Keratinocyte (primary cell): Measurements from ENCODE around the gene VCX3B. TPM values are rescaled to one million over a fixed set of nuclear protein-coding genes. Genes with fewer than 3 reads are reported as not detected.
"Not testable (repeated sequence)": the region's sequence is repeated elsewhere in the genome, so short reads cannot be mapped to it uniquely, and the experiment has no call there.

Experiments used
- DNase-seq: peaks from one replicate; pipeline ENCODE4 v3.0.0-alpha.2; 2011; ENCODE audit warnings: low read depth, missing footprints, low spot score
- FAIRE-seq: peaks from 2 replicates; lab custom pipeline; 2011; peaks lifted over from hg19 to GRCh38; lab: Jason Lieb, UNC
- H2AFZ ChIP-seq: 2 replicates; pipeline ENCODE4 v1.6.0; 2012; ENCODE audit warnings: low read length, control low read depth, inconsistent platforms; ENCODE audit not compliant: control insufficient read depth
- H3K27ac ChIP-seq: 2 replicates; pipeline ENCODE4 v1.5.1; 2011; ENCODE audit warnings: low read length; ENCODE audit not compliant: control insufficient read depth, insufficient read depth
- H3K27me3 ChIP-seq: 3 replicates; pipeline ENCODE4 v1.6.0; 2011; ENCODE audit warnings: low read length; ENCODE audit not compliant: control insufficient read depth, insufficient read depth; ENCODE audit errors: extremely low read depth
- H3K36me3 ChIP-seq, 2 experiments: 2 replicates in 1 of 2; 3 replicates in 1 of 2; pipeline ENCODE4 v1.5.1; 2011; ENCODE audit warnings: low read length in 2 of 2, mild to moderate bottlenecking in 1 of 2; ENCODE audit not compliant: control insufficient read depth in 2 of 2, insufficient read depth in 2 of 2; ENCODE audit errors: extremely low read depth in 1 of 2
- H3K4me1 ChIP-seq: 3 replicates; pipeline ENCODE4 v1.5.1; 2011; ENCODE audit warnings: low read length; ENCODE audit not compliant: control insufficient read depth, insufficient read depth; ENCODE audit errors: extremely low read depth
- H3K4me2 ChIP-seq: 3 replicates; pipeline ENCODE4 v1.6.0; 2011; ENCODE audit warnings: low read depth, low read length; ENCODE audit not compliant: control insufficient read depth, insufficient read depth; ENCODE audit errors: extremely low read depth
- H3K4me3 ChIP-seq, 3 experiments: fragments of 200-600 bp in 1 of 3; sonication (generic) in 1 of 3; 2 replicates in 2 of 3; 3 replicates in 1 of 3; pipeline ENCODE4 v1.5.1; 2011 to 2016; ENCODE audit warnings: low read length in 3 of 3, mild to moderate bottlenecking in 3 of 3, control low read depth in 2 of 3, inconsistent platforms in 1 of 3, low read depth in 1 of 3, mixed read lengths in 1 of 3, mixed run types in 1 of 3, moderate library complexity in 1 of 3; ENCODE audit not compliant: control insufficient read depth in 2 of 3, insufficient read depth in 2 of 3; ENCODE audit errors: extremely low read depth in 1 of 3
- H3K79me2 ChIP-seq: 2 replicates; pipeline ENCODE4 v1.6.0; 2012; ENCODE audit warnings: low read length; ENCODE audit not compliant: control insufficient read depth, insufficient read depth
- H3K9ac ChIP-seq: 3 replicates; pipeline ENCODE4 v1.6.0; 2011; ENCODE audit warnings: low read length; ENCODE audit not compliant: control insufficient read depth, insufficient read depth; ENCODE audit errors: extremely low read depth
- H3K9me1 ChIP-seq: 3 replicates; pipeline ENCODE4 v1.6.0; 2011; ENCODE audit warnings: low read length; ENCODE audit not compliant: control insufficient read depth, insufficient read depth; ENCODE audit errors: extremely low read depth
- H3K9me3 ChIP-seq: 2 replicates; pipeline ENCODE4 v1.5.1; 2012; ENCODE audit warnings: low read depth, low read length; ENCODE audit not compliant: control insufficient read depth
- H4K20me1 ChIP-seq: 3 replicates; pipeline ENCODE4 v1.6.0; 2011; ENCODE audit warnings: low read length; ENCODE audit not compliant: control insufficient read depth, insufficient read depth; ENCODE audit errors: extremely low read depth
- EZH2 ChIP-seq: IDR thresholded peaks from one replicate; pipeline ENCODE4 v1.6.1; 2012; ENCODE audit warnings: inconsistent platforms, mild to moderate bottlenecking, low read length, moderate library complexity
- dilution Hi-C: fragments of 300-500 bp; cut with MboI; formaldehyde crosslinking; loops from one replicate; pipeline ENCODE4 v1.7.0; 2020; ENCODE audit warnings: low sequenced_read_pairs; ENCODE audit not compliant: extremely low pct_ligation_motif_present
- polyA plus RNA-seq, 5 experiments: library from polyadenylated mRNA; depleted of rRNA in 3 of 5; stranded (reverse) in 3 of 5; stranded (forward) in 1 of 5; unstranded in 1 of 5; fragments of >200 nt; gene quantifications; 1 replicate in 1 of 5; 2 replicates in 3 of 5; 3 replicates in 1 of 5; pipeline versions ENCODE4 v1.2.1 to v1.2.3, GENCODE V29; 2011 to 2012; ENCODE audit warnings: missing spikeins in 2 of 5, low read depth in 1 of 5, low replicate concordance in 1 of 5
- TF ChIP-seq, protein P1 (sequence below), 3 experiments: IDR thresholded peaks in 1 of 3; conservative IDR thresholded peaks in 1 of 3; optimal IDR thresholded peaks in 1 of 3; 2 replicates in 2 of 3; 3 replicates in 1 of 3; pipeline versions ENCODE3 to v1.5.1; 2011; ENCODE audit warnings: low read length in 3 of 3, mild to moderate bottlenecking in 3 of 3, moderate library complexity in 2 of 3, control low read depth in 1 of 3, inconsistent platforms in 1 of 3; ENCODE audit not compliant: insufficient read depth in 2 of 3; ENCODE audit errors: extremely low read depth in 1 of 3

Gene VCX3B
- polyA plus RNA-seq, 1 donor (not counting 4 experiments of a cell fraction or from before 2014, with no cell fraction given) = not detected

DNA sequence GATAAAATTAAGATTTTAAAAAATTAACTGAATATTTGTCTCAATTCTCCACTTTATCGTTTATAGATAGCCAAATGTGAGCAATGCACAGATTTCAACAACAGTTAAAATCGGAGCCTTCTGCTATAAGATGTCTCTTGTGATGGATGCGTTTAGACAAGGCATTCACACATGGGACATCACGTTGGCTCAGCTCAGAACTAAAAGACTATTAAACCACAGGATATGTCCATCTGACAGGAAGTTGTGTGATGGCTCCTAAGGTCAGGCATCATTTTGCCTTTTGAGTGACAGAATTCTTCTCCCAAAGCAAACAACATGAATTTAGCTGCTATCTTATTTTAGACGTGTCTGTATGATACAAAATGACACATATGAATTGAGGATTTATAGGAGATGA lies 17.3 kb upstream of the VCX3B start:
- FAIRE-seq = no peak
- no peak overlapping the region for H3K4me3 ChIP-seq
- H2AFZ ChIP-seq = no peak overlapping the region
- no peaks in the 10 kb centered on the region for H3K27me3 ChIP-seq
- no peaks in the 10 kb centered on the region for H3K79me2 ChIP-seq
- H3K9ac ChIP-seq = no peak overlapping the region
- no peaks in the 10 kb centered on the region for H3K9me3 ChIP-seq
- no peak for DNase-seq
- no peaks in the 10 kb centered on the region for H3K4me1 ChIP-seq
- H3K36me3 ChIP-seq = no peaks in the 10 kb centered on the region
- H3K9me1 ChIP-seq = no peaks in the 10 kb centered on the region
- H3K27ac ChIP-seq = no peak overlapping the region
- no peaks in the 10 kb centered on the region for H4K20me1 ChIP-seq
- H3K4me2 ChIP-seq = no peak overlapping the region
- TF ChIP-seq, protein P1, sequence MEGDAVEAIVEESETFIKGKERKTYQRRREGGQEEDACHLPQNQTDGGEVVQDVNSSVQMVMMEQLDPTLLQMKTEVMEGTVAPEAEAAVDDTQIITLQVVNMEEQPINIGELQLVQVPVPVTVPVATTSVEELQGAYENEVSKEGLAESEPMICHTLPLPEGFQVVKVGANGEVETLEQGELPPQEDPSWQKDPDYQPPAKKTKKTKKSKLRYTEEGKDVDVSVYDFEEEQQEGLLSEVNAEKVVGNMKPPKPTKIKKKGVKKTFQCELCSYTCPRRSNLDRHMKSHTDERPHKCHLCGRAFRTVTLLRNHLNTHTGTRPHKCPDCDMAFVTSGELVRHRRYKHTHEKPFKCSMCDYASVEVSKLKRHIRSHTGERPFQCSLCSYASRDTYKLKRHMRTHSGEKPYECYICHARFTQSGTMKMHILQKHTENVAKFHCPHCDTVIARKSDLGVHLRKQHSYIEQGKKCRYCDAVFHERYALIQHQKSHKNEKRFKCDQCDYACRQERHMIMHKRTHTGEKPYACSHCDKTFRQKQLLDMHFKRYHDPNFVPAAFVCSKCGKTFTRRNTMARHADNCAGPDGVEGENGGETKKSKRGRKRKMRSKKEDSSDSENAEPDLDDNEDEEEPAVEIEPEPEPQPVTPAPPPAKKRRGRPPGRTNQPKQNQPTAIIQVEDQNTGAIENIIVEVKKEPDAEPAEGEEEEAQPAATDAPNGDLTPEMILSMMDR (optimal IDR thresholded peaks at IDR 0.05 in 1 of 3, IDR thresholded peaks at IDR 0.05 in 1 of 3, conservative IDR thresholded peaks at IDR 0.05 in 1 of 3; ENCODE audit: extremely low read depth in 1 of 3, insufficient read depth in 2 of 3, low read length in 3 of 3) = no peak
- no peak for TF ChIP-seq EZH2
- dilution Hi-C loops = no loop called here

DNA sequence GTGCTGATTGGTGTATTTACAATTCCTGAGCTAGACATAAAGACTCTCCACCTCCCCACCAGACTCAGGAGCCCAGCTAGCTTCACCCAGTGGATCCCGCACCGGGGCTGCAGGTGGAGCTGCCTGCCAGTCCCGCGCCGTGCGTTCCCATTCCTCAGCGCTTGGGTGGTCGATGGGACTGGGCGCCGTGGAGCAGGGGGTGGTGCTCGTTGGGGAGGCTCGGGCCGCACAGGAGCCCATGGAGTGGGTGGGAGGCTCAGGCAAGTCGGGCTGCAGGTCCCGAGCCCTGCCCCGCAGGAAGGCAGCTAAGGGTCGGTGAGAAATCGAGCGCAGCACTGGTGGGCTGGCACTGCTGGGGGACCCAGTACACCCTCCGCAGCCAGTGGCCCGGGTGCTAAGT lies 12.3 kb upstream of the VCX3B start:
- H3K36me3 ChIP-seq, dilution Hi-C loops, H3K79me2 ChIP-seq, H3K4me2 ChIP-seq, H4K20me1 ChIP-seq, H3K27ac ChIP-seq, DNase-seq, H3K4me3 ChIP-seq, H3K27me3 ChIP-seq, FAIRE-seq, H3K9me3 ChIP-seq, H3K9ac ChIP-seq, H2AFZ ChIP-seq, H3K4me1 ChIP-seq, H3K9me1 ChIP-seq: not testable (repeated sequence)

DNA sequence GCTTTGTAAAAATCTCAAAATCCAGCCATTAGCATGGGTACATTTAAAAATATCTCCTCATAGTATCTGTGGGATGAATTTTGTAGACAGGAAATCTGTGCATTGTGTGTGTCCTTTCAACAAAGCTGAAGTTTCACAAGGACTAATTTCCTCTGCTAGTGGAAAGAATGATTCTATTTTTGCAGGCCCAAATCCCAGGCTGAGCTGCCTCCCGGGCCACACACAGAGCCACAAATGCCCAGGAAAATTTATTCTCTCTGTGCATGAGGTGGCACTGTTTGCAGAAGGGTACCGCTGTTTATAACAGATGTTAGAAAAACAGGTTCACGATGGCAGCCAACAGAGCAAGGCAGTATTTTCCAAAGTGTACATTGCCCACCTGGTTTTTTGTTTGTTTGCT lies 11.0 kb upstream of the VCX3B start:
- dilution Hi-C loops = no loop called here

More for the DNA sequence above, 11.0 kb upstream of the VCX3B start:
- Histone ChIP-seq H3K9ac (no peak overlapping the region), H3K4me2 (no peak overlapping the region), H4K20me1 (no peaks in the 10 kb centered on the region), H3K27me3 (no peaks in the 10 kb centered on the region), H3K79me2 (no peaks in the 10 kb centered on the region), H3K4me3 (no peak overlapping the region), H3K9me1 (no peaks in the 10 kb centered on the region), H3K4me1 (no peaks in the 10 kb centered on the region), H2AFZ (no peak overlapping the region), H3K9me3 (no peaks in the 10 kb centered on the region), H3K27ac (no peak overlapping the region), H3K36me3 (no peaks in the 10 kb centered on the region)
- DNase-seq (no peak), FAIRE-seq (no peak)
- no peak for TF ChIP-seq EZH2
- TF ChIP-seq, protein P1 (optimal IDR thresholded peaks at IDR 0.05 in 1 of 3, IDR thresholded peaks at IDR 0.05 in 1 of 3, conservative IDR thresholded peaks at IDR 0.05 in 1 of 3; ENCODE audit: extremely low read depth in 1 of 3, insufficient read depth in 2 of 3, low read length in 3 of 3) = no peak
